SK-N-SH treated with all-trans-retinoic acid at 6 μM for 48 hours (cell line): ENCODE data around the gene STXBP1.

Source experiments
- ATAC-seq: fragments of 200-7000 bp; cut with Tn5 transposase; 3 replicates; pipeline ENCODE4 v1.9.1; 2020; ENCODE audit warnings: mild to moderate bottlenecking, moderate library complexity
- BACH2 ChIP-seq: fragments of 250-450 bp; sonication (Bioruptor Pico); IDR thresholded peaks from 2 replicates; pipeline ENCODE4 v1.9.0; 2021; ENCODE audit warnings: mild to moderate bottlenecking, borderline replicate concordance
- ESRRG ChIP-seq: fragments of 250-450 bp; sonication (Bioruptor Pico); IDR thresholded peaks from 2 replicates; pipeline ENCODE4 v1.6.1; 2021; ENCODE audit warnings: mild to moderate bottlenecking
- GLIS3 ChIP-seq: fragments of 250-450 bp; sonication (Bioruptor Pico); IDR thresholded peaks from 2 replicates; pipeline ENCODE4 v1.5.0; 2020; ENCODE audit warnings: mild to moderate bottlenecking, moderate library complexity
- ISL1 ChIP-seq: fragments of 250-450 bp; sonication (Bioruptor Pico); IDR thresholded peaks from 2 replicates; pipeline ENCODE4 v2.1.2; 2022; ENCODE audit warnings: mild to moderate bottlenecking, moderate library complexity
- OSR1 ChIP-seq: fragments of 250-450 bp; sonication (Bioruptor Pico); IDR thresholded peaks from 2 replicates; pipeline ENCODE4 v1.8.0; 2022; ENCODE audit warnings: moderate library complexity, mild to moderate bottlenecking, inconsistent platforms
- RARB ChIP-seq: fragments of 250-450 bp; sonication (Bioruptor Pico); IDR thresholded peaks from 2 replicates; pipeline ENCODE4 v1.8.0; 2021; ENCODE audit warnings: mild to moderate bottlenecking, moderate library complexity
- SNAI2 ChIP-seq: fragments of 250-450 bp; sonication (Bioruptor Pico); IDR thresholded peaks from 2 replicates; pipeline ENCODE4 v1.5.0; 2020; ENCODE audit warnings: mild to moderate bottlenecking, moderate library complexity
- TCF4 ChIP-seq: fragments of 250-450 bp; sonication (Bioruptor Pico); IDR thresholded peaks from 2 replicates; pipeline ENCODE4 v1.8.0; 2021; ENCODE audit warnings: mild to moderate bottlenecking, moderate library complexity, borderline replicate concordance
- TOX ChIP-seq: fragments of 250-450 bp; sonication (Bioruptor Pico); IDR thresholded peaks from 2 replicates; pipeline ENCODE4 v1.8.0; 2021; ENCODE audit warnings: mild to moderate bottlenecking, moderate library complexity, borderline replicate concordance
- ZC3H10 ChIP-seq: fragments of 250-450 bp; sonication (Bioruptor Pico); IDR thresholded peaks from 2 replicates; pipeline ENCODE4 v1.5.1; 2021; ENCODE audit warnings: mild to moderate bottlenecking, moderate library complexity
- ZFP3 ChIP-seq: fragments of 250-450 bp; sonication (Bioruptor Pico); IDR thresholded peaks from 2 replicates; pipeline ENCODE4 v1.5.0; 2020; ENCODE audit warnings: mild to moderate bottlenecking, moderate library complexity
- ZFP30 ChIP-seq: fragments of 450-650 bp; formaldehyde crosslinking; IDR thresholded peaks from 2 replicates; pipeline ENCODE4 v1.5.0; 2022; ENCODE audit warnings: mild to moderate bottlenecking, moderate library complexity
- ZNF70 ChIP-seq: fragments of 450-650 bp; formaldehyde crosslinking; IDR thresholded peaks from 2 replicates; pipeline ENCODE4 v1.5.0; 2020; ENCODE audit warnings: mild to moderate bottlenecking, moderate library complexity
- ZNF8 ChIP-seq: fragments of 450-650 bp; formaldehyde crosslinking; IDR thresholded peaks from 2 replicates; pipeline ENCODE4 v1.5.0; 2020; ENCODE audit warnings: mild to moderate bottlenecking, moderate library complexity
- TF ChIP-seq, protein P1 (sequence below): fragments of 250-450 bp; sonication (Bioruptor Pico); IDR thresholded peaks from 2 replicates; pipeline ENCODE4 v1.5.1; 2021; ENCODE audit warnings: mild to moderate bottlenecking, moderate library complexity
- TF ChIP-seq, protein P2 (sequence below): fragments of 250-450 bp; sonication (Bioruptor Pico); IDR thresholded peaks from 2 replicates; pipeline ENCODE4 v1.8.0; 2021; ENCODE audit warnings: low read depth, mild to moderate bottlenecking, moderate library complexity, borderline replicate concordance
- TF ChIP-seq, protein P3 (sequence below): fragments of 250-450 bp; sonication (Bioruptor Pico); IDR thresholded peaks from 2 replicates; pipeline ENCODE4 v1.5.0; 2020; ENCODE audit warnings: mild to moderate bottlenecking, moderate library complexity
- TF ChIP-seq, protein P4 (sequence below): fragments of 250-450 bp; sonication (Bioruptor Pico); IDR thresholded peaks from 2 replicates; pipeline ENCODE4 v1.8.0; 2020; ENCODE audit warnings: mild to moderate bottlenecking, moderate library complexity, borderline replicate concordance

The STXBP1 gene

DNA sequence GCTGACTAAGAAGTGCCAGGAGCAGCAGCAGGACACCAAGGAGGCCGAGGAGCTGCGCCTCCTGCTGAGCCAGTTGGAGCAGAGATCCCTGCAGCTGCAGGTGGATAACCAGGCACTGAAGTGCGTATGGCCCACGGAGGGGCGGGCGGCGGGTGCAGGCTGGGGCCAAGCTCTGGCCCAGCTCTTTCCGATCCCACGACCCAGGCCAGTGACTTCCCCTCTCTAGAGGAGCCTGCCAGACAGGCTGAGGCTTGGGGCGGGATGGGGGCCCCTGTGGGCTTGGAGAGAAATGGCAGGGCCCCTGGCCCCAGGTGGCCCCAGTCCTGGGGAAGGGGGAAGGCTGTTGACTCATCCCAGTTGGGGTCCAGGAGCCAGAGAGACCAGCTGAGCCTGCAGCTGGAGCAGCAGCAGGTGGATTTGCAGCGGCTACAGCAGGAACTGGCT is 99.8 kb downstream of the STXBP1 start:
- no peak for ATAC-seq
- TF ChIP-seq RARB (CRISPR knock-in tag), result no peak
- no peak for TF ChIP-seq BACH2
- no peak for TF ChIP-seq ZNF8 (CRISPR knock-in tag)

DNA sequence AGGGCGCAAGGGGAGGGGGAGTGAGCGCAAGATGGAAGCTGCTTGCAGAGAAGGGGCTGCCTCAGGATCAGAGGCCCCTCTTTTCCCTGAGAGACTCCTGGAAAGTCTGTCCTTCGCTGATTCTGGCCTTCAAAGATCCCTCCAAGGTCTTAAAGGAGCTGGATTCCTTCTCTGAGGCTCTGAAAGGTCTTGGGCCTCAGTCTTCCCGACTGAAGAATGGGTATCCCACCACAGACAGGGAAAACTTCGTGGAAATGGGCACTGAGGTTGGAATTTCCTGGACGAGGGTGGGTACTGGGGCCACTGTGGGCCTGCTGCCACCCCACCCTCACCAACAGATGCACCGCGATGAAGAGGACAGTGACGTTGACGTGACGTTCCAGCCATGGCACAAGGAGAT is 100.3 kb downstream of the STXBP1 start:
- TF ChIP-seq ZC3H10 (no peak), SNAI2 (no peak), TOX (no peak), ISL1 (no peak), OSR1 (CRISPR knock-in tag) (no peak)
- TF ChIP-seq, protein P1, sequence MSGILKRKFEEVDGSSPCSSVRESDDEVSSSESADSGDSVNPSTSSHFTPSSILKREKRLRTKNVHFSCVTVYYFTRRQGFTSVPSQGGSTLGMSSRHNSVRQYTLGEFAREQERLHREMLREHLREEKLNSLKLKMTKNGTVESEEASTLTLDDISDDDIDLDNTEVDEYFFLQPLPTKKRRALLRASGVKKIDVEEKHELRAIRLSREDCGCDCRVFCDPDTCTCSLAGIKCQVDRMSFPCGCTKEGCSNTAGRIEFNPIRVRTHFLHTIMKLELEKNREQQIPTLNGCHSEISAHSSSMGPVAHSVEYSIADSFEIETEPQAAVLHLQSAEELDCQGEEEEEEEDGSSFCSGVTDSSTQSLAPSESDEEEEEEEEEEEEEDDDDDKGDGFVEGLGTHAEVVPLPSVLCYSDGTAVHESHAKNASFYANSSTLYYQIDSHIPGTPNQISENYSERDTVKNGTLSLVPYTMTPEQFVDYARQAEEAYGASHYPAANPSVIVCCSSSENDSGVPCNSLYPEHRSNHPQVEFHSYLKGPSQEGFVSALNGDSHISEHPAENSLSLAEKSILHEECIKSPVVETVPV (CRISPR knock-in tag), result no peak
- TF ChIP-seq, protein P2, sequence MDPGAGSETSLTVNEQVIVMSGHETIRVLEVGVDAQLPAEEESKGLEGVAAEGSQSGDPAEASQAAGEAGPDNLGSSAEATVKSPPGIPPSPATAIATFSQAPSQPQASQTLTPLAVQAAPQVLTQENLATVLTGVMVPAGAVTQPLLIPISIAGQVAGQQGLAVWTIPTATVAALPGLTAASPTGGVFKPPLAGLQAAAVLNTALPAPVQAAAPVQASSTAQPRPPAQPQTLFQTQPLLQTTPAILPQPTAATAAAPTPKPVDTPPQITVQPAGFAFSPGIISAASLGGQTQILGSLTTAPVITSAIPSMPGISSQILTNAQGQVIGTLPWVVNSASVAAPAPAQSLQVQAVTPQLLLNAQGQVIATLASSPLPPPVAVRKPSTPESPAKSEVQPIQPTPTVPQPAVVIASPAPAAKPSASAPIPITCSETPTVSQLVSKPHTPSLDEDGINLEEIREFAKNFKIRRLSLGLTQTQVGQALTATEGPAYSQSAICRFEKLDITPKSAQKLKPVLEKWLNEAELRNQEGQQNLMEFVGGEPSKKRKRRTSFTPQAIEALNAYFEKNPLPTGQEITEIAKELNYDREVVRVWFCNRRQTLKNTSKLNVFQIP (CRISPR knock-in tag), result no peak
- no peak for ATAC-seq

DNA sequence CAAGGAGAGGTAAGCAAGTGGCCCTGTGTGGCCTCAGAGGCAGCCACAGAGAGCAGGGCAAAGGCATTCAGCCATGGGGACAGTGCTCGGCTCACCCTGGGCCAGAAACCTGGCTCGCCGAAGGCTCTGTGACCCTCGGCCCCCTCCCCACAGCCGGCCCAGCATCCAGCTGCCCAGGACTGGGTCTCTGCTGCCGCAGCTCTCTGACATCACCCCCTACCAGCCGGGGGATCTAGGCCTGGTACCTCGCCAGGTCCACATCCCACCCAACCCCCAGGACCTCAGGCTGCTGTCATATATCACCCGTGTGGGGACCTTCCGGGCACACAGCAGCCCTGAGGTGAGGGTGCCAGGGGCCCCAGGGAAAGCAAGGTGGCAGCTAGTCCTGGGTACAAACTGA is 100.8 kb downstream of the STXBP1 start:
- ATAC-seq, result no peak
- TF ChIP-seq, protein P3, sequence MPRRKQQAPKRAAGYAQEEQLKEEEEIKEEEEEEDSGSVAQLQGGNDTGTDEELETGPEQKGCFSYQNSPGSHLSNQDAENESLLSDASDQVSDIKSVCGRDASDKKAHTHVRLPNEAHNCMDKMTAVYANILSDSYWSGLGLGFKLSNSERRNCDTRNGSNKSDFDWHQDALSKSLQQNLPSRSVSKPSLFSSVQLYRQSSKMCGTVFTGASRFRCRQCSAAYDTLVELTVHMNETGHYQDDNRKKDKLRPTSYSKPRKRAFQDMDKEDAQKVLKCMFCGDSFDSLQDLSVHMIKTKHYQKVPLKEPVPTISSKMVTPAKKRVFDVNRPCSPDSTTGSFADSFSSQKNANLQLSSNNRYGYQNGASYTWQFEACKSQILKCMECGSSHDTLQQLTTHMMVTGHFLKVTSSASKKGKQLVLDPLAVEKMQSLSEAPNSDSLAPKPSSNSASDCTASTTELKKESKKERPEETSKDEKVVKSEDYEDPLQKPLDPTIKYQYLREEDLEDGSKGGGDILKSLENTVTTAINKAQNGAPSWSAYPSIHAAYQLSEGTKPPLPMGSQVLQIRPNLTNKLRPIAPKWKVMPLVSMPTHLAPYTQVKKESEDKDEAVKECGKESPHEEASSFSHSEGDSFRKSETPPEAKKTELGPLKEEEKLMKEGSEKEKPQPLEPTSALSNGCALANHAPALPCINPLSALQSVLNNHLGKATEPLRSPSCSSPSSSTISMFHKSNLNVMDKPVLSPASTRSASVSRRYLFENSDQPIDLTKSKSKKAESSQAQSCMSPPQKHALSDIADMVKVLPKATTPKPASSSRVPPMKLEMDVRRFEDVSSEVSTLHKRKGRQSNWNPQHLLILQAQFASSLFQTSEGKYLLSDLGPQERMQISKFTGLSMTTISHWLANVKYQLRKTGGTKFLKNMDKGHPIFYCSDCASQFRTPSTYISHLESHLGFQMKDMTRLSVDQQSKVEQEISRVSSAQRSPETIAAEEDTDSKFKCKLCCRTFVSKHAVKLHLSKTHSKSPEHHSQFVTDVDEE, result no peak
- TF ChIP-seq ZFP30 (CRISPR knock-in tag) (no peak), ZNF70 (CRISPR knock-in tag) (no peak), RARB (CRISPR knock-in tag) (no peak), ZNF8 (CRISPR knock-in tag) (no peak), GLIS3 (CRISPR knock-in tag) (no peak), ISL1 (no peak), SNAI2 (no peak), TOX (no peak), ZFP3 (CRISPR knock-in tag) (no peak), ESRRG (no peak), TCF4 (no peak), OSR1 (CRISPR knock-in tag) (no peak)
- TF ChIP-seq, protein P2 (CRISPR knock-in tag), result no peak
- TF ChIP-seq, protein P4, sequence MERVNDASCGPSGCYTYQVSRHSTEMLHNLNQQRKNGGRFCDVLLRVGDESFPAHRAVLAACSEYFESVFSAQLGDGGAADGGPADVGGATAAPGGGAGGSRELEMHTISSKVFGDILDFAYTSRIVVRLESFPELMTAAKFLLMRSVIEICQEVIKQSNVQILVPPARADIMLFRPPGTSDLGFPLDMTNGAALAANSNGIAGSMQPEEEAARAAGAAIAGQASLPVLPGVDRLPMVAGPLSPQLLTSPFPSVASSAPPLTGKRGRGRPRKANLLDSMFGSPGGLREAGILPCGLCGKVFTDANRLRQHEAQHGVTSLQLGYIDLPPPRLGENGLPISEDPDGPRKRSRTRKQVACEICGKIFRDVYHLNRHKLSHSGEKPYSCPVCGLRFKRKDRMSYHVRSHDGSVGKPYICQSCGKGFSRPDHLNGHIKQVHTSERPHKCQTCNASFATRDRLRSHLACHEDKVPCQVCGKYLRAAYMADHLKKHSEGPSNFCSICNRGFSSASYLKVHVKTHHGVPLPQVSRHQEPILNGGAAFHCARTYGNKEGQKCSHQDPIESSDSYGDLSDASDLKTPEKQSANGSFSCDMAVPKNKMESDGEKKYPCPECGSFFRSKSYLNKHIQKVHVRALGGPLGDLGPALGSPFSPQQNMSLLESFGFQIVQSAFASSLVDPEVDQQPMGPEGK (CRISPR knock-in tag), result no peak
- TF ChIP-seq, protein P1 (CRISPR knock-in tag), result no peak
- TF ChIP-seq, all 23 proteins: peak for 0
